Measurements from ENCODE around the gene FAM124A. TPM values are rescaled to one million over a fixed set of nuclear protein-coding genes. Genes with fewer than 3 reads are reported as not detected.

FAM124A gene
- total RNA-seq, 1 donor from 2014 or later, result not detected

- intact Hi-C loops (cut with micrococcal nuclease), result loop anchor here (1.0 to 5.0 kb wide), 2 partner anchors 63 to 579 kb away; partner anchors contain the start of gene DHRS12
- peak; percentile 18 for ATAC-seq (ENCODE audit: low read depth)
- H3K9me3 Mint-ChIP-seq, result no peaks in the 10 kb centered on the region
- ChIA-PET POLR2A (no interaction called here), CTCF (interaction anchor here (1.7 kb wide), 1 partner anchor 63 kb away, joined by 4 read pairs; no protein-coding TSS in a partner anchor)
- peak; percentile 29 for DNase-seq
- H3K36me3 Mint-ChIP-seq (ENCODE audit: low read depth), result no peaks in the 10 kb centered on the region
- peaks cover 7% of the 10 kb centered on the region for H3K4me1 Mint-ChIP-seq
- TF ChIP-seq CTCF (IDR thresholded peaks at IDR 0.05), result no peak
- H3K27me3 Mint-ChIP-seq, result peaks cover 46% of the 10 kb centered on the region
- H3K4me3 Mint-ChIP-seq, result peak overlapping the region; percentile 66
- no peak overlapping the region for H3K27ac Mint-ChIP-seq
Measured at GRCh38 chr13:51222686-51223559, 725 bp downstream of the FAM124A start.

GRCh38 chr13:51223560-51224270 lies 1.5 kb downstream of the FAM124A start:
- no peak for DNase-seq
- Mint-ChIP-seq H3K36me3 (ENCODE audit: low read depth) (no peaks in the 10 kb centered on the region), H3K4me1 (peaks cover 7% of the 10 kb centered on the region), H3K9me3 (no peaks in the 10 kb centered on the region), H3K4me3 (peak overlapping the region; percentile 66), H3K27me3 (peaks cover 45% of the 10 kb centered on the region), H3K27ac (no peak overlapping the region)
- ChIA-PET CTCF (interaction anchor here (0.8 to 1.7 kb wide), 2 partner anchors 12 to 63 kb away, joined by 3 to 4 read pairs; no protein-coding TSS in a partner anchor), POLR2A (no interaction called here)
- TF ChIP-seq CTCF (IDR thresholded peaks at IDR 0.05), result no peak
- ATAC-seq (ENCODE audit: low read depth), result no peak
- intact Hi-C loops (cut with micrococcal nuclease), result loop anchor here (5.0 kb wide), 1 partner anchor 579 kb away; the partner anchor contains the start of gene DHRS12

GRCh38 chr13:51225029-51225428 lies 2.8 kb downstream of the FAM124A start:
- Mint-ChIP-seq H3K27ac (no peak overlapping the region), H3K36me3 (ENCODE audit: low read depth) (no peaks in the 10 kb centered on the region), H3K27me3 (peaks cover 48% of the 10 kb centered on the region), H3K4me1 (peaks cover 7% of the 10 kb centered on the region), H3K9me3 (no peaks in the 10 kb centered on the region), H3K4me3 (no peak overlapping the region)
- ATAC-seq (ENCODE audit: low read depth), result no peak
- CTCF ChIA-PET, result no interaction called here
- TF ChIP-seq CTCF (IDR thresholded peaks at IDR 0.05), result no peak
- POLR2A ChIA-PET, result interaction anchor here (0.6 to 0.7 kb wide), 2 partner anchors 13 to 1427 kb away, joined by 3 read pairs; no protein-coding TSS in a partner anchor
- DNase-seq, result no peak
- intact Hi-C loops (cut with micrococcal nuclease), result no loop called here

- no peaks in the 10 kb centered on the region for H3K4me1 Mint-ChIP-seq
- no peak for DNase-seq
- ATAC-seq (ENCODE audit: low read depth), result no peak
- no peak for TF ChIP-seq CTCF (IDR thresholded peaks at IDR 0.05)
- H3K4me3 Mint-ChIP-seq, result no peak overlapping the region
- peaks cover 46% of the 10 kb centered on the region for H3K27me3 Mint-ChIP-seq
- ChIA-PET POLR2A (no interaction called here), CTCF (no interaction called here)
- no peaks in the 10 kb centered on the region for H3K36me3 Mint-ChIP-seq (ENCODE audit: low read depth)
- no peak overlapping the region for H3K27ac Mint-ChIP-seq
- intact Hi-C loops (cut with micrococcal nuclease), result no loop called here
- H3K9me3 Mint-ChIP-seq, result no peaks in the 10 kb centered on the region
Measured at GRCh38 chr13:51227404-51227803, 5.2 kb downstream of the FAM124A start.

All from activated B cell treated with CpG ODN at 0.5 μM for 24 hours (primary cell).